Spleen (tissue), 7 donors: ENCODE data around the gene CYB5A.

Source experiments
- POLR2A ChIP-seq, 3 donors: fragments of 450-650 bp; IDR thresholded peaks; one replicate each; pipeline ENCODE4 v1.5.1; 2017; ENCODE audit warnings: antibody characterized with exemption in 3 of 3, mild to moderate bottlenecking in 1 of 3
- POLR2AphosphoS5 ChIP-seq, 3 donors: sonication (generic); formaldehyde crosslinking; IDR thresholded peaks; one replicate each; pipeline ENCODE4 v1.5.1; 2017; ENCODE audit warnings: antibody characterized with exemption in 3 of 3
- TF ChIP-seq, protein P1 (sequence below), 11 experiments: fragments of 200-600 bp in 7 of 11; fragments of 450-650 bp in 4 of 11; sonication (generic) in 4 of 11; IDR thresholded peaks in 8 of 11; conservative IDR thresholded peaks in 3 of 11; 1 replicate in 7 of 11; 2 replicates in 4 of 11; pipeline versions ENCODE4 v1.4.0 to v1.8.0; 2016 to 2021; ENCODE audit warnings: antibody characterized with exemption in 11 of 11, inconsistent platforms in 4 of 11, mild to moderate bottlenecking in 1 of 11
- donor health status: DM: no; HTN: no; CAD: no; lungs with moderate emphysema.
- donor health status: DM: no; HTN: no; CAD: no.
- donor health status: DM: no; HTN: no; CAD: no.

DNA sequence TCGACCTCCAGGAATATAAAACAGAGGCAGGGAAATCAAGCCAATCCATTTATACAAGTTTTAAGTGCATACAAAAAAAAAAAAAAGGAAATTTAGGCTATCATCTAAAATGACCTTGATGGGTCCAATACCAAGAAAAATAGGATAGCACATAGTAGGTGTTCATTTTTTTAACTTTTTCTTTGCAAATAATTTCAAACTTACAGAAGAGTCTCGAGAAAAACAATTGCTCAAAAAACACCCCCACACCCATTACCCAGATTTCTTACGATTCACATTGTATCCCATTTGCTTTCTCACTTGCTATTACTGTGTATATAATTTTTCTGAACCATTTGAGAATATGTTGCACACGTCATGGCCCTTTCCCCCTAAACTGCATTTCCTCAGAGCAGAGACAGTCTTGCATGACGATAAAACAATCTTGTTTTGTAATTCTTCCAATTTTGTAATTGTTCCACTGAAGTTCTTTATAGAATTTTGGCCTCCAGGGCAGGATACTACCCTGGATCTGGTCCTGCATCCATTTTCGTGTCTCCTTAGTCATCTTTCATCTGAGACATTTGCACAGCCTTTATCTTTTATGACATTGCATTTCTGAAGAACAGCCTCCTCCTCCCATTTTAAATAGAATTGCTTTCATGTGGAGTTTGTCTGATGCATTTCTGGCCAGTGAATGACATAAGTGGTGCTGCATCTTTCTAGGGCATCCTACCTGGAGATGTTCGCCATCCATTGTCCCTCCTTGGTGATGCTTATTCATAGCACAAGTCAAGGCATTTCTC is 68.9 kb downstream of the CYB5A start:
- TF ChIP-seq, protein P1, sequence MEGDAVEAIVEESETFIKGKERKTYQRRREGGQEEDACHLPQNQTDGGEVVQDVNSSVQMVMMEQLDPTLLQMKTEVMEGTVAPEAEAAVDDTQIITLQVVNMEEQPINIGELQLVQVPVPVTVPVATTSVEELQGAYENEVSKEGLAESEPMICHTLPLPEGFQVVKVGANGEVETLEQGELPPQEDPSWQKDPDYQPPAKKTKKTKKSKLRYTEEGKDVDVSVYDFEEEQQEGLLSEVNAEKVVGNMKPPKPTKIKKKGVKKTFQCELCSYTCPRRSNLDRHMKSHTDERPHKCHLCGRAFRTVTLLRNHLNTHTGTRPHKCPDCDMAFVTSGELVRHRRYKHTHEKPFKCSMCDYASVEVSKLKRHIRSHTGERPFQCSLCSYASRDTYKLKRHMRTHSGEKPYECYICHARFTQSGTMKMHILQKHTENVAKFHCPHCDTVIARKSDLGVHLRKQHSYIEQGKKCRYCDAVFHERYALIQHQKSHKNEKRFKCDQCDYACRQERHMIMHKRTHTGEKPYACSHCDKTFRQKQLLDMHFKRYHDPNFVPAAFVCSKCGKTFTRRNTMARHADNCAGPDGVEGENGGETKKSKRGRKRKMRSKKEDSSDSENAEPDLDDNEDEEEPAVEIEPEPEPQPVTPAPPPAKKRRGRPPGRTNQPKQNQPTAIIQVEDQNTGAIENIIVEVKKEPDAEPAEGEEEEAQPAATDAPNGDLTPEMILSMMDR (IDR thresholded peaks at IDR 0.05 in 8 of 11, conservative IDR thresholded peaks at IDR 0.05 in 3 of 11), result no peak
- TF ChIP-seq POLR2A (IDR thresholded peaks at IDR 0.05) (no peak), POLR2AphosphoS5 (IDR thresholded peaks at IDR 0.05) (no peak)
